Measurements from ENCODE around the gene ZFAND3.

The ZFAND3 gene

DNA sequence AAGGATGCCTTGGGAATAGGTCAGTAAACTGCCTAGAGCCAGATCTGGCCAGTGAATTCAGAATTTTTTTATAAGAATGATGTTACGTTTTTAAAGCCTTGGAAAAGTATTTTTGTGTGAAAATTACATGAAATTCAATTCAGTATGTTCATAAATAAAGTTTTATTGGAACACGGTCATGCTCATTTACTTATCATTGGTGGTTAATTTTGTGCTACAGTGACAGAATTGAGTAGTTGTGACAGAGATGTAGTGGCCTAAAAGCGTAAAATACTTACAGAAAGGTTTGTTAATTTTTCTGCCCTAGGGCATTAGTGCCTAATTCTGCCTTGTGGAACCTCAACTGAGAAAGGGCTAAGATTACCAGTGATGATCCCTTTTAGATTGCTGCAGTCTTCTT is 28.2 kb downstream of the ZFAND3 start:
- H2BK5ac ChIP-seq (ENCODE audit: low read depth, low read length, poor library complexity, severe bottlenecking): no peak overlapping the region
- H4K8ac ChIP-seq (ENCODE audit: low read length): no peak overlapping the region
- no peak overlapping the region for H3K9ac ChIP-seq (ENCODE audit: low read length)
- no peak overlapping the region for H3K23ac ChIP-seq (ENCODE audit: low read length in 2 of 2)
- no peak overlapping the region for H2BK12ac ChIP-seq (ENCODE audit: low read length in 2 of 2)
- DNase-seq: no peak
- WGBS: 97% methylated on average over 3 of the region's 3 CpGs
- peaks cover 0 to 2% of the 10 kb centered on the region in 2 experiments for H3K36me3 ChIP-seq (ENCODE audit: control insufficient read depth in 1 of 2, insufficient read depth in 2 of 2, low read depth in 1 of 2, low read length in 2 of 2)
- no peak overlapping the region for H2AFZ ChIP-seq (ENCODE audit: low read depth, low read length)
- no peak overlapping the region for H4K91ac ChIP-seq (ENCODE audit: low read length)
- H2AK5ac ChIP-seq (ENCODE audit: low read length, severe bottlenecking): no peak overlapping the region
- H3K4me3 ChIP-seq (ENCODE audit: insufficient read depth in 1 of 2, low read depth in 1 of 2, low read length in 2 of 2): no peak overlapping the region
- H3K79me1 ChIP-seq (replicated peaks; ENCODE audit: low read length, poor library complexity, severe bottlenecking): no peaks in the 10 kb centered on the region
- H3K9me3 ChIP-seq (ENCODE audit: control insufficient read depth, low read length): no peaks in the 10 kb centered on the region
- H3K4me2 ChIP-seq (ENCODE audit: low read length, poor library complexity, severe bottlenecking): no peak overlapping the region
- no peak overlapping the region for H3K18ac ChIP-seq (ENCODE audit: low read depth in 1 of 2, low read length in 2 of 2)
- H3K4ac ChIP-seq (ENCODE audit: low read depth in 1 of 2, low read length in 2 of 2): no peak overlapping the region
- H3K4me1 ChIP-seq (ENCODE audit: control insufficient read depth, insufficient read depth, low read depth, low read length): peaks cover 13% of the 10 kb centered on the region
- H2BK15ac ChIP-seq (ENCODE audit: low read depth, poor library complexity, severe bottlenecking): no peak overlapping the region
- H3K27me3 ChIP-seq (ENCODE audit: control insufficient read depth in 1 of 2, insufficient read depth in 1 of 2, low read length in 2 of 2): no peaks in the 10 kb centered on the region
- H2BK120ac ChIP-seq (ENCODE audit: low read depth, low read length): no peak overlapping the region
- H3K14ac ChIP-seq (ENCODE audit: low read length in 2 of 2): no peak overlapping the region
- no peak overlapping the region for H3K27ac ChIP-seq (ENCODE audit: low read length, poor library complexity, severe bottlenecking)

DNA sequence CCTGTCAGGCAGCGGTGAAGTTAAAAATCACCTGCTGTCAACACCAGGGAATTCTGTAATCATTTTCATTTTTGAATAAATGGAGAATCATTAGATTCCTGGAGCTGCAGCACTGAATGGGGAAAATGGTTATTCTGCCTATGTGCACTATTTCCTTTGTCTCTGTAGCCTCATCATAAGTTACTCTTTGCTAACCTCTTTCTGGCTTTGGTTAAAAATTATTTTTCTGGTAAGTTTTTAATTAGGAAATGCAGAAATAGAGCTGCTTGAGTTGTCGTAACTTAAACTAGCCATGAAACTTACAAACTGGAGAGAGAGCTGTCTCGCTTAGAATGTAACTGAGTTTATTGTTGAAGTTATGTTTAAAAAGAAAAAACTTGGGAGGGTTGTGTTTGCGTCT is 28.8 kb downstream of the ZFAND3 start:
- WGBS: 97% methylated on average over 4 of the region's 4 CpGs
- peak overlapping the region; percentile 15 for H3K27ac ChIP-seq (ENCODE audit: low read length, poor library complexity, severe bottlenecking)

DNA sequence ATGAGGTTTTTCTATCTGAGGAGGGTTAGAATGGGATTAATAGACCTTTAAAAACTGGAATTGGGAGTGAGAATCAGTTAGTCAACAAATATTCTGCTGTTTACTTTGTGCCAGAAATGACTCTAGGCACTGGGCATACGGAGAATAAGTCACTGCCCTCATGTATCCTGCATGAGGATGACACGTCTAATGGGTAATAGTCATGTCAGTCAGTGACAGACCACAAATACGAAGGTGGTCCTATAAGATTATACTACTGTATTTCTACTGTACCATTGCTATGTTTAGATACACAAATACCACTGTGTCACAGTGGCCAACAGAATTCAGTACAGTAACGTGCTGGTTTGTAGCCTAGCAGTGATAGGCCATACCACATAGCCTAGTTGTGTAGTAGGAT is 30.7 kb downstream of the ZFAND3 start:
- Histone ChIP-seq H3K27ac (ENCODE audit: low read length, poor library complexity, severe bottlenecking) (no peak overlapping the region), H3K4me3 (ENCODE audit: insufficient read depth in 1 of 2, low read depth in 1 of 2, low read length in 2 of 2) (no peak overlapping the region), H2BK15ac (ENCODE audit: low read depth, poor library complexity, severe bottlenecking) (no peak overlapping the region), H4K8ac (ENCODE audit: low read length) (no peak overlapping the region), H2BK120ac (ENCODE audit: low read depth, low read length) (no peak overlapping the region), H3K79me1 (replicated peaks; ENCODE audit: low read length, poor library complexity, severe bottlenecking) (no peaks in the 10 kb centered on the region), H3K4me2 (ENCODE audit: low read length, poor library complexity, severe bottlenecking) (no peak overlapping the region), H3K23ac (ENCODE audit: low read length in 2 of 2) (no peak overlapping the region), H3K18ac (ENCODE audit: low read depth in 1 of 2, low read length in 2 of 2) (no peak overlapping the region), H3K4ac (ENCODE audit: low read depth in 1 of 2, low read length in 2 of 2) (no peak overlapping the region), H4K91ac (ENCODE audit: low read length) (no peak overlapping the region), H3K27me3 (ENCODE audit: control insufficient read depth in 1 of 2, insufficient read depth in 1 of 2, low read length in 2 of 2) (no peaks in the 10 kb centered on the region), H2BK12ac (ENCODE audit: low read length in 2 of 2) (no peak overlapping the region), H2BK5ac (ENCODE audit: low read depth, low read length, poor library complexity, severe bottlenecking) (no peak overlapping the region), H3K14ac (ENCODE audit: low read length in 2 of 2) (no peak overlapping the region), H3K4me1 (ENCODE audit: control insufficient read depth, insufficient read depth, low read depth, low read length) (peaks cover 10% of the 10 kb centered on the region), H3K9me3 (ENCODE audit: control insufficient read depth, low read length) (no peaks in the 10 kb centered on the region), H2AK5ac (ENCODE audit: low read length, severe bottlenecking) (no peak overlapping the region), H2AFZ (ENCODE audit: low read depth, low read length) (no peak overlapping the region), H3K9ac (ENCODE audit: low read length) (no peak overlapping the region), H3K36me3 (ENCODE audit: control insufficient read depth in 1 of 2, insufficient read depth in 2 of 2, low read depth in 1 of 2, low read length in 2 of 2) (peaks cover 0 to 2% of the 10 kb centered on the region in 2 experiments)
- no peak for DNase-seq
- WGBS: 93% methylated on average over 4 of the region's 4 CpGs

More for the DNA sequence above, 28.8 kb downstream of the ZFAND3 start:
- H3K4ac ChIP-seq (ENCODE audit: low read depth in 1 of 2, low read length in 2 of 2): no peak overlapping the region
- H2AK5ac ChIP-seq (ENCODE audit: low read length, severe bottlenecking): no peak overlapping the region
- no peak overlapping the region for H3K23ac ChIP-seq (ENCODE audit: low read length in 2 of 2)
- no peak overlapping the region for H4K91ac ChIP-seq (ENCODE audit: low read length)
- H3K4me1 ChIP-seq (ENCODE audit: control insufficient read depth, insufficient read depth, low read depth, low read length): peaks cover 13% of the 10 kb centered on the region
- no peak overlapping the region for H2AFZ ChIP-seq (ENCODE audit: low read depth, low read length)
- H2BK5ac ChIP-seq (ENCODE audit: low read depth, low read length, poor library complexity, severe bottlenecking): no peak overlapping the region
- no peak overlapping the region for H2BK12ac ChIP-seq (ENCODE audit: low read length in 2 of 2)
- H3K36me3 ChIP-seq (ENCODE audit: control insufficient read depth in 1 of 2, insufficient read depth in 2 of 2, low read depth in 1 of 2, low read length in 2 of 2): peaks cover 0 to 2% of the 10 kb centered on the region in 2 experiments
- no peaks in the 10 kb centered on the region for H3K27me3 ChIP-seq (ENCODE audit: control insufficient read depth in 1 of 2, insufficient read depth in 1 of 2, low read length in 2 of 2)
- no peak overlapping the region for H4K8ac ChIP-seq (ENCODE audit: low read length)
- H3K18ac ChIP-seq (ENCODE audit: low read depth in 1 of 2, low read length in 2 of 2): no peak overlapping the region
- H3K4me3 ChIP-seq (ENCODE audit: insufficient read depth in 1 of 2, low read depth in 1 of 2, low read length in 2 of 2): no peak overlapping the region
- no peak overlapping the region for H2BK120ac ChIP-seq (ENCODE audit: low read depth, low read length)
- no peak overlapping the region for H3K14ac ChIP-seq (ENCODE audit: low read length in 2 of 2)
- no peak for DNase-seq
- H3K9ac ChIP-seq (ENCODE audit: low read length): no peak overlapping the region
- H3K9me3 ChIP-seq (ENCODE audit: control insufficient read depth, low read length): no peaks in the 10 kb centered on the region
- no peak overlapping the region for H3K4me2 ChIP-seq (ENCODE audit: low read length, poor library complexity, severe bottlenecking)
- no peak overlapping the region for H2BK15ac ChIP-seq (ENCODE audit: low read depth, poor library complexity, severe bottlenecking)
- no peaks in the 10 kb centered on the region for H3K79me1 ChIP-seq (replicated peaks; ENCODE audit: low read length, poor library complexity, severe bottlenecking)

DNA sequence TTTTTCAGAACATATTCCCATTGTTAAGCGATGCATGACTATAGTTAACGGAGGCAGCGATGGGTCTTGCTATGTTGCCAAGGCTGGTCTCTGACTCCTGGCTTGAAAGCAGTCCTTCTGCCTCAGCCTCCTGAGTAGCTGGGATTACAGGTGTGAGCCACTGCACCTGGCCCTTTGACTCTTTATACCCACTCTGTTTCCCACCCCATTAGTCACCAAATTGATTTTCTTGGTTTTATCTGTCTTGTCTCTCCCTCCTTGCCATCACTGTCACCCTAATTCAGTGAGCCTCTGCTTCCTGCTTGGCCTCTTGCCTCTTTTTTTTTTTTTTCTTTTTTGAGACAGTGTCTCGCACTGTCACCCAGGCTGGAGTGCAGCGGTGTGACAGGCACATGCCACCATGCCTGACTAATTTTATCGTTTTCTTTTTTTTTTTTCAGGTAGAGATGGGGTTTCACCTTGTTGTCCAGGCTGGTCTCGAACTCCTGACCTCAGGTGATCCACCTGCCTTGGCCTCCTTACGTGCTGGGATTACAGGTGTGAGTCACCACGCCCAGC is 31.3 kb downstream of the ZFAND3 start:
- Histone ChIP-seq H3K27ac (ENCODE audit: low read length, poor library complexity, severe bottlenecking) (no peak overlapping the region), H3K4me1 (ENCODE audit: control insufficient read depth, insufficient read depth, low read depth, low read length) (peaks cover 10% of the 10 kb centered on the region), H3K27me3 (ENCODE audit: control insufficient read depth in 1 of 2, insufficient read depth in 1 of 2, low read length in 2 of 2) (no peaks in the 10 kb centered on the region), H2BK12ac (ENCODE audit: low read length in 2 of 2) (no peak overlapping the region), H2BK120ac (ENCODE audit: low read depth, low read length) (no peak overlapping the region), H2AFZ (ENCODE audit: low read depth, low read length) (no peak overlapping the region), H4K91ac (ENCODE audit: low read length) (no peak overlapping the region), H3K18ac (ENCODE audit: low read depth in 1 of 2, low read length in 2 of 2) (no peak overlapping the region), H2BK15ac (ENCODE audit: low read depth, poor library complexity, severe bottlenecking) (no peak overlapping the region), H3K36me3 (ENCODE audit: control insufficient read depth in 1 of 2, insufficient read depth in 2 of 2, low read depth in 1 of 2, low read length in 2 of 2) (peaks cover 0 to 2% of the 10 kb centered on the region in 2 experiments), H3K9me3 (ENCODE audit: control insufficient read depth, low read length) (no peaks in the 10 kb centered on the region), H3K4me2 (ENCODE audit: low read length, poor library complexity, severe bottlenecking) (no peak overlapping the region), H2AK5ac (ENCODE audit: low read length, severe bottlenecking) (no peak overlapping the region), H3K4ac (ENCODE audit: low read depth in 1 of 2, low read length in 2 of 2) (no peak overlapping the region), H3K9ac (ENCODE audit: low read length) (no peak overlapping the region), H2BK5ac (ENCODE audit: low read depth, low read length, poor library complexity, severe bottlenecking) (no peak overlapping the region), H3K14ac (ENCODE audit: low read length in 2 of 2) (no peak overlapping the region), H3K23ac (ENCODE audit: low read length in 2 of 2) (no peak overlapping the region), H3K4me3 (ENCODE audit: insufficient read depth in 1 of 2, low read depth in 1 of 2, low read length in 2 of 2) (no peak overlapping the region), H4K8ac (ENCODE audit: low read length) (no peak overlapping the region), H3K79me1 (replicated peaks; ENCODE audit: low read length, poor library complexity, severe bottlenecking) (no peaks in the 10 kb centered on the region)
- WGBS: over 99% methylated on average over 9 of the region's 9 CpGs
- no peak for DNase-seq
